ENCODE results near the gene CMC1. TPM values are rescaled to one million over a fixed set of nuclear protein-coding genes. Genes with fewer than 3 reads are reported as not detected.

CMC1 gene
- polyA plus RNA-seq, 3 donors, result 13.2 to 43.9 (median 40.5) TPM

DNA sequence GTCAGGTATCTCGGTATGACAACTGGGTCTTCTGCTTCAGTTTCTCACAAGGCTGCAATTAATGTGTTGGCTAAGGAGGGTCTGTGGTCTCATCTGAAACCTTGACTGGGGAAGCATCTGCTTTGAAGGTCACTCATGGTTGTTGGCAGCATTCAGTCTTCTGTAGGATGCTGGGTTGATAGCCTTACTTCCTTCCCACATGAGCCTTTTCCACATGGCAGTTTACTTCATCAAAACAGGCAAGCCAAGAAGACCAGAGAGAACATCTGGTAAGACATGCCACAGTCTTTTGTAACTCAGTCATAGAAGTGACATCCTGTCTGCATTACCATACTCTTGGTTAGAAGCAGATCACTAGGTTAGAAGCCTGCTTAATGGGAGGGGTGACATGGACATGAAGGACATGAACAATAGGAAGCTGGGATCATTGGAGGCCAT, 49.5 kb downstream of the CMC1 start:
- intact Hi-C loops (cut with micrococcal nuclease), result no loop called here
- peaks cover 0 to 1% (median 0%) of the 10 kb centered on the region in 3 donors for H3K27me3 Mint-ChIP-seq (ENCODE audit: low read depth in 3 of 3)
- Histone ChIP-seq H3K36me3 (replicated peaks in 1 of 2; ENCODE audit: control insufficient read depth in 1 of 2, insufficient read depth in 2 of 2, low read length in 2 of 2) (peaks cover 3 to 13% of the 10 kb centered on the region in 2 donors), H3K4me1 (ENCODE audit: control insufficient read depth in 1 of 2, insufficient read depth in 2 of 2, low read length in 2 of 2) (peaks cover 6 to 7% of the 10 kb centered on the region in 2 donors), H3K27me3 (ENCODE audit: control insufficient read depth in 2 of 2, insufficient read depth in 2 of 2, low read length in 2 of 2) (no peaks in the 10 kb centered on the region), H3K9me3 (replicated peaks in 1 of 2; ENCODE audit: control insufficient read depth in 1 of 2, insufficient read depth in 1 of 2, low read length in 2 of 2) (no peaks in the 10 kb centered on the region), H3K4me3 (replicated peaks in 1 of 3; ENCODE audit: low read depth in 2 of 3, low read length in 3 of 3) (no peak overlapping the region), H2AFZ (ENCODE audit: insufficient read depth, low read depth, low read length, poor library complexity, severe bottlenecking) (no peak overlapping the region), H3K9ac (ENCODE audit: insufficient read depth, low read length, poor library complexity, severe bottlenecking) (no peak overlapping the region), H3K4me2 (replicated peaks; ENCODE audit: extremely low read depth, low read length, poor library complexity, severe bottlenecking) (no peak overlapping the region), H4K20me1 (ENCODE audit: insufficient read depth, low read length) (no peaks in the 10 kb centered on the region), H3K79me2 (ENCODE audit: insufficient read depth, low read length) (no peaks in the 10 kb centered on the region), H3K27ac (ENCODE audit: low read depth in 1 of 2, low read length in 2 of 2) (no peak overlapping the region)
- no peak for DNase-seq
- peak overlapping the region in 1 of 7 donors; percentile 54 for H3K27ac Mint-ChIP-seq
- H3K36me3 Mint-ChIP-seq, result peaks cover 15% of the 10 kb centered on the region in 2 donors
- TF ChIP-seq, protein P1, sequence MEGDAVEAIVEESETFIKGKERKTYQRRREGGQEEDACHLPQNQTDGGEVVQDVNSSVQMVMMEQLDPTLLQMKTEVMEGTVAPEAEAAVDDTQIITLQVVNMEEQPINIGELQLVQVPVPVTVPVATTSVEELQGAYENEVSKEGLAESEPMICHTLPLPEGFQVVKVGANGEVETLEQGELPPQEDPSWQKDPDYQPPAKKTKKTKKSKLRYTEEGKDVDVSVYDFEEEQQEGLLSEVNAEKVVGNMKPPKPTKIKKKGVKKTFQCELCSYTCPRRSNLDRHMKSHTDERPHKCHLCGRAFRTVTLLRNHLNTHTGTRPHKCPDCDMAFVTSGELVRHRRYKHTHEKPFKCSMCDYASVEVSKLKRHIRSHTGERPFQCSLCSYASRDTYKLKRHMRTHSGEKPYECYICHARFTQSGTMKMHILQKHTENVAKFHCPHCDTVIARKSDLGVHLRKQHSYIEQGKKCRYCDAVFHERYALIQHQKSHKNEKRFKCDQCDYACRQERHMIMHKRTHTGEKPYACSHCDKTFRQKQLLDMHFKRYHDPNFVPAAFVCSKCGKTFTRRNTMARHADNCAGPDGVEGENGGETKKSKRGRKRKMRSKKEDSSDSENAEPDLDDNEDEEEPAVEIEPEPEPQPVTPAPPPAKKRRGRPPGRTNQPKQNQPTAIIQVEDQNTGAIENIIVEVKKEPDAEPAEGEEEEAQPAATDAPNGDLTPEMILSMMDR (IDR thresholded peaks at IDR 0.05), result no peak
- H3K9me3 Mint-ChIP-seq, result peaks cover 0 to 2% (median 0%) of the 10 kb centered on the region in 7 donors
- H3K4me1 Mint-ChIP-seq, result peaks cover 20% of the 10 kb centered on the region
- WGBS (ENCODE audit: insufficient coverage), result no CpG with 5 or more reads among the region's 1 CpG
- no peak overlapping the region for H3K4me3 Mint-ChIP-seq

DNA sequence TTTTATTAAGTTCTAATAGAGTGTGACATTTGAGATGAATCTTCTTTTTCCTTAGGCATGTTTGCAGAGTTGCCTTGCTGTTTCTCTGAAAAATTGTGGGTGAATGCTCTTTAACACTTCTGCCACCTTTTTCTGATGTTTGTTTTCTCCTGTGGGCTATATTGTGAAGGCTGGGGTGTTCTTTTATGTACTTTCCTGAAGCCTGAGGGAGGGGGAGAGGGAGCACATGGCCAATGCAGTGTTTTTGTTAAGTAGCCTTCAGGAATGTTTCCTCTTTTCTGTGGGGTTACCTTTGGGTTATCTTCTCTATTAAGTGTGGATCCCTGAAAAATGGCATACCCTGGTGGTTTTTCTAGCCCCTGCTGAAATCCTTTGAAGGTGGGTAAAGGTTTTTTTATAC, 50.2 kb downstream of the CMC1 start:
- Histone ChIP-seq H3K27me3 (ENCODE audit: control insufficient read depth in 2 of 2, insufficient read depth in 2 of 2, low read length in 2 of 2) (no peaks in the 10 kb centered on the region), H3K27ac (ENCODE audit: low read depth in 1 of 2, low read length in 2 of 2) (no peak overlapping the region), H3K4me1 (ENCODE audit: control insufficient read depth in 1 of 2, insufficient read depth in 2 of 2, low read length in 2 of 2) (peaks cover 8 to 9% of the 10 kb centered on the region in 2 donors), H3K4me2 (replicated peaks; ENCODE audit: extremely low read depth, low read length, poor library complexity, severe bottlenecking) (no peak overlapping the region), H3K36me3 (replicated peaks in 1 of 2; ENCODE audit: control insufficient read depth in 1 of 2, insufficient read depth in 2 of 2, low read length in 2 of 2) (peaks cover 3 to 13% of the 10 kb centered on the region in 2 donors), H3K79me2 (ENCODE audit: insufficient read depth, low read length) (no peaks in the 10 kb centered on the region), H3K4me3 (replicated peaks in 1 of 3; ENCODE audit: low read depth in 2 of 3, low read length in 3 of 3) (no peak overlapping the region), H3K9ac (ENCODE audit: insufficient read depth, low read length, poor library complexity, severe bottlenecking) (no peak overlapping the region), H4K20me1 (ENCODE audit: insufficient read depth, low read length) (no peaks in the 10 kb centered on the region), H3K9me3 (replicated peaks in 1 of 2; ENCODE audit: control insufficient read depth in 1 of 2, insufficient read depth in 1 of 2, low read length in 2 of 2) (no peaks in the 10 kb centered on the region), H2AFZ (ENCODE audit: insufficient read depth, low read depth, low read length, poor library complexity, severe bottlenecking) (no peak overlapping the region)
- intact Hi-C loops (cut with micrococcal nuclease), result no loop called here
- Mint-ChIP-seq H3K9me3 (peaks cover 0 to 2% (median 0%) of the 10 kb centered on the region in 7 donors), H3K4me3 (no peak overlapping the region), H3K27me3 (ENCODE audit: low read depth in 3 of 3) (peaks cover 0 to 1% (median 0%) of the 10 kb centered on the region in 3 donors), H3K4me1 (peaks cover 22% of the 10 kb centered on the region), H3K36me3 (peaks cover 15% of the 10 kb centered on the region in 2 donors), H3K27ac (peak overlapping the region in 2 of 7 donors; percentile 3 to 15)
- no peak for DNase-seq
- TF ChIP-seq, protein P1 (IDR thresholded peaks at IDR 0.05), result no peak
